MM.1S (cell line): ENCODE measurements around the gene GAPDH.
"Not testable (repeated sequence)": the region's sequence is repeated elsewhere in the genome, so short reads cannot be mapped to it uniquely, and the experiment has no call there.

Source experiments
- DNase-seq: peaks from one replicate; pipeline ENCODE4 v3.0.0-alpha.2; 2015
- H2AFZ ChIP-seq: fragments of 300-600 bp; sonication (generic); 2 replicates; pipeline ENCODE4 v1.6.0; 2016; ENCODE audit warnings: antibody characterized with exemption, low read length
- H3F3A ChIP-seq: fragments of 300-600 bp; sonication (generic); 2 replicates; pipeline ENCODE4 v1.6.1; 2016; ENCODE audit warnings: mild to moderate bottlenecking, antibody characterized with exemption, low read length, moderate library complexity, mixed read lengths; ENCODE audit not compliant: insufficient read depth
- H3K27ac ChIP-seq: fragments of 300-600 bp; sonication (generic); 2 replicates; pipeline ENCODE4 v1.5.1; 2016; ENCODE audit warnings: mild to moderate bottlenecking, low read length
- H3K27me3 ChIP-seq: fragments of 300-600 bp; sonication (generic); replicated peaks from 2 replicates; pipeline ENCODE4 v1.6.0; 2016; ENCODE audit warnings: low read length; ENCODE audit not compliant: insufficient read depth
- H3K36me3 ChIP-seq: fragments of 300-600 bp; sonication (generic); replicated peaks from 2 replicates; pipeline ENCODE4 v1.6.1; 2016; ENCODE audit warnings: mild to moderate bottlenecking, low read length, mixed read lengths; ENCODE audit not compliant: insufficient read depth
- H3K4me1 ChIP-seq: fragments of 300-600 bp; sonication (generic); 2 replicates; pipeline ENCODE4 v1.6.1; 2016; ENCODE audit warnings: low read length, mixed read lengths
- H3K4me2 ChIP-seq: fragments of 300-600 bp; sonication (generic); 2 replicates; pipeline ENCODE4 v1.6.0; 2016; ENCODE audit warnings: low read depth, low read length
- H3K4me3 ChIP-seq: fragments of 300-600 bp; sonication (generic); 2 replicates; pipeline ENCODE4 v1.5.1; 2016; ENCODE audit warnings: low read length, mixed read lengths
- H3K79me2 ChIP-seq: fragments of 300-600 bp; sonication (generic); 2 replicates; pipeline ENCODE4 v1.6.1; 2016; ENCODE audit warnings: mixed run types, low read length, mixed read lengths
- H3K9ac ChIP-seq: fragments of 300-600 bp; sonication (generic); 2 replicates; pipeline ENCODE4 v1.6.1; 2016; ENCODE audit warnings: low read length, mixed read lengths
- H3K9me2 ChIP-seq: fragments of 300-600 bp; sonication (generic); replicated peaks from 2 replicates; pipeline ENCODE4 v1.6.1; 2016; ENCODE audit warnings: mild to moderate bottlenecking, low read length, mixed read lengths; ENCODE audit not compliant: insufficient read depth
- H3K9me3 ChIP-seq: fragments of 300-600 bp; sonication (generic); replicated peaks from 2 replicates; pipeline ENCODE4 v1.6.1; 2016; ENCODE audit warnings: mild to moderate bottlenecking, low read length, mixed read lengths; ENCODE audit not compliant: insufficient read depth
- H4K20me1 ChIP-seq: fragments of 300-600 bp; sonication (generic); 2 replicates; pipeline ENCODE4 v1.6.1; 2016; ENCODE audit warnings: mild to moderate bottlenecking, low read length, moderate library complexity, mixed read lengths; ENCODE audit not compliant: insufficient read depth
- EZH2 ChIP-seq: fragments of 300-600 bp; sonication (generic); optimal IDR thresholded peaks from 2 replicates; pipeline ENCODE3; 2017; ENCODE audit warnings: low read depth, mild to moderate bottlenecking, antibody characterized with exemption, low read length, mixed read lengths
- EZH2phosphoT487 ChIP-seq: fragments of 300-600 bp; sonication (generic); IDR thresholded peaks from 2 replicates; pipeline ENCODE4 v1.6.1; 2018; ENCODE audit warnings: antibody characterized with exemption, low read length
- TF ChIP-seq, protein P1 (sequence below): fragments of 300-600 bp; sonication (generic); IDR thresholded peaks from 2 replicates; pipeline ENCODE4 v1.5.1; 2016; ENCODE audit warnings: antibody characterized with exemption, low read length, mixed read lengths

Gene GAPDH

DNA sequence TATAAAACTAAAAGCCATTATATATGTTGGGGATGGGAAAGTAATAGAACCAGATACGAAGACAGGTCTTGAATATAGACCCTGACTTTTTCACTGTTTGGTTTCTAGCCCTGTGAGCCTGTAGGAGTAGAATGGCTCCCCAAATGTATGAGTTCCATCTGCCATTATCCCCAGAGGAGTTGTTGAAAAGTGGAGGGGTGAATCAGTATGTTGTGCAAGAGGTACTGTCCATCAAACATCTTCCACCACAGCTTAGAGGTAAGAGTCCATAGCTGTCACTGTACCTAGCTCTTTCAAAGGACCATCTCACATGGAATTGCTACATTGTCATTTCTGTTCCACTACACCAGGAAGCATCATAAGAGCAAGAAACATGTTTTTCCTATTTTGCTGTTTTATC lies 39.3 kb upstream of the GAPDH start:
- Histone ChIP-seq H3K9me3 (no peaks in the 10 kb centered on the region), H3K36me3 (no peaks in the 10 kb centered on the region; the same call in 1 of the 2 replicates), H2AFZ (no peak overlapping the region), H3K9me2 (no peaks in the 10 kb centered on the region), H4K20me1 (no peaks in the 10 kb centered on the region), H3K27me3 (no peaks in the 10 kb centered on the region), H3K9ac (peak overlapping the region; percentile 86), H3K4me3 (peak overlapping the region; percentile 85), H3K79me2 (peaks cover 71% of the 10 kb centered on the region), H3K4me1 (peaks cover 16% of the 10 kb centered on the region), H3K27ac (no peak overlapping the region), H3K4me2 (peak overlapping the region; percentile 86), H3F3A (peaks cover 10% of the 10 kb centered on the region)
- TF ChIP-seq EZH2: no peak
- TF ChIP-seq, protein P1, sequence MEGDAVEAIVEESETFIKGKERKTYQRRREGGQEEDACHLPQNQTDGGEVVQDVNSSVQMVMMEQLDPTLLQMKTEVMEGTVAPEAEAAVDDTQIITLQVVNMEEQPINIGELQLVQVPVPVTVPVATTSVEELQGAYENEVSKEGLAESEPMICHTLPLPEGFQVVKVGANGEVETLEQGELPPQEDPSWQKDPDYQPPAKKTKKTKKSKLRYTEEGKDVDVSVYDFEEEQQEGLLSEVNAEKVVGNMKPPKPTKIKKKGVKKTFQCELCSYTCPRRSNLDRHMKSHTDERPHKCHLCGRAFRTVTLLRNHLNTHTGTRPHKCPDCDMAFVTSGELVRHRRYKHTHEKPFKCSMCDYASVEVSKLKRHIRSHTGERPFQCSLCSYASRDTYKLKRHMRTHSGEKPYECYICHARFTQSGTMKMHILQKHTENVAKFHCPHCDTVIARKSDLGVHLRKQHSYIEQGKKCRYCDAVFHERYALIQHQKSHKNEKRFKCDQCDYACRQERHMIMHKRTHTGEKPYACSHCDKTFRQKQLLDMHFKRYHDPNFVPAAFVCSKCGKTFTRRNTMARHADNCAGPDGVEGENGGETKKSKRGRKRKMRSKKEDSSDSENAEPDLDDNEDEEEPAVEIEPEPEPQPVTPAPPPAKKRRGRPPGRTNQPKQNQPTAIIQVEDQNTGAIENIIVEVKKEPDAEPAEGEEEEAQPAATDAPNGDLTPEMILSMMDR: no peak
- TF ChIP-seq EZH2phosphoT487: no peak
- DNase-seq: no peak

DNA sequence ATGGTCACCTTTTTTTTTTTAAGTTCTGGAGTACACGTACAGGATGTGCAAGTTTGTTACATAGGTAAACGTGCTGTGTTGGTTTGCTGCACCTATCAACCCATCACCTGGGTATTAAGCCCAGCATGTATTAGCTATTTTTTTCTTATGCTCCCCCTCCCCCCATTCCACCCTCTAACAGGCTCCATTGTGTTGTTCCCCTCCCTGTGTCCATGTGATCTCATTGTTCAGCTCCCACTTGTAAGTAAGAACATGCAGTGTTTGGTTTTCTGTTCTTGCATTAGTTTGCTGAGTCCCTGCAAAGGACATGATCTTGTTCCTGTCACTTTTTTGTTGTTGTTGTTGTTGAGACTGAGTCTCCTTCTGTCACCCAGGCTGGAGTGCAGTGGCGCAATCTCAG lies 37.0 kb upstream of the GAPDH start:
- H4K20me1 ChIP-seq, DNase-seq, H3K4me3 ChIP-seq, H3K27me3 ChIP-seq, H2AFZ ChIP-seq, H3K9ac ChIP-seq, H3K36me3 ChIP-seq, H3K27ac ChIP-seq, H3K4me2 ChIP-seq, H3K9me3 ChIP-seq, H3K9me2 ChIP-seq: not testable (repeated sequence)
- H3K79me2 ChIP-seq: peaks cover 86% of the 10 kb centered on the region
- peaks cover 11% of the 10 kb centered on the region for H3K4me1 ChIP-seq
- H3F3A ChIP-seq: peaks cover 10% of the 10 kb centered on the region

DNA sequence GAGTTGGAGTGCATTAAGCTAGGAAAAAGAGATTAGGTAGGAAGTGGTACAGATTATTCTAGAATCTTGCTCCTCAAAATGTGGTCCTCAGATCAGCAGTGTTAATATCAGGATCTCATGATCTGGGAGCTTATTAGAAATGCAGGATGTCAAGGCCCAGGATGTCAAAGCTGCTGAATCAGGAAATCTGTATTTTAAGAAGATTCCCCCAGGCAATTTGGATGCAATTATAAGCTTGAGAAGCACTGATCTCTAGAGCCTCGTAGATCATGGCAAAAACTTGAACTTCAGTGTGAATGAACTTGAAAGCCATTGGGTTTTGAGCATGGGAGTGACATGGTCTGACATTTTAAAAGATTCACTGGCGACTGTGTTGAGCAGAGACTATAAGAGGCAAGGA lies 33.9 kb upstream of the GAPDH start:
- TF ChIP-seq, protein P1: no peak
- TF ChIP-seq EZH2phosphoT487 (no peak), EZH2 (no peak)
- no peak for DNase-seq
- no peaks in the 10 kb centered on the region for H3K9me2 ChIP-seq
- no peak overlapping the region for H2AFZ ChIP-seq
- H3K4me3 ChIP-seq: no peak overlapping the region
- H4K20me1 ChIP-seq: no peaks in the 10 kb centered on the region
- no peak overlapping the region for H3K27ac ChIP-seq
- no peak overlapping the region for H3K4me2 ChIP-seq
- peaks cover 3% of the 10 kb centered on the region for H3K4me1 ChIP-seq
- no peaks in the 10 kb centered on the region for H3K9me3 ChIP-seq
- peaks cover 94% of the 10 kb centered on the region for H3K79me2 ChIP-seq
- no peaks in the 10 kb centered on the region for H3F3A ChIP-seq
- H3K27me3 ChIP-seq: no peaks in the 10 kb centered on the region
- H3K36me3 ChIP-seq: 0 out of 2 replicates have a peak, but pooled peaks cover 3% of the 10 kb centered on the region
- no peak overlapping the region for H3K9ac ChIP-seq

GRCh38 chr12:6507102-6507998 lies 27.0 kb upstream of the GAPDH start:
- Histone ChIP-seq H3K27me3 (no peaks in the 10 kb centered on the region), H3K9me3 (no peaks in the 10 kb centered on the region), H3F3A (no peaks in the 10 kb centered on the region), H3K27ac (no peak overlapping the region), H3K36me3 (peaks cover 12% of the 10 kb centered on the region; the same call in 1 of the 2 replicates), H3K4me2 (no peak overlapping the region), H3K4me1 (no peaks in the 10 kb centered on the region), H2AFZ (no peak overlapping the region), H3K9me2 (no peaks in the 10 kb centered on the region), H3K79me2 (peaks cover 88% of the 10 kb centered on the region), H3K4me3 (no peak overlapping the region), H3K9ac (no peak overlapping the region), H4K20me1 (no peaks in the 10 kb centered on the region)
- no peak for DNase-seq
- TF ChIP-seq EZH2phosphoT487: no peak
- TF ChIP-seq, protein P1: no peak
- no peak for TF ChIP-seq EZH2
